ENCODE measurements around the gene ACOT13. TPM values are rescaled to one million over a fixed set of nuclear protein-coding genes. Genes with fewer than 3 reads are reported as not detected.
"Not testable (repeated sequence)": the region's sequence is repeated elsewhere in the genome, so short reads cannot be mapped to it uniquely, and the experiment has no call there.

The ACOT13 gene
- total and polyA plus RNA-seq, 2 of the 4 experiments (the other 2 are of a cell fraction) = 3.6 to 25.7 TPM

DNA sequence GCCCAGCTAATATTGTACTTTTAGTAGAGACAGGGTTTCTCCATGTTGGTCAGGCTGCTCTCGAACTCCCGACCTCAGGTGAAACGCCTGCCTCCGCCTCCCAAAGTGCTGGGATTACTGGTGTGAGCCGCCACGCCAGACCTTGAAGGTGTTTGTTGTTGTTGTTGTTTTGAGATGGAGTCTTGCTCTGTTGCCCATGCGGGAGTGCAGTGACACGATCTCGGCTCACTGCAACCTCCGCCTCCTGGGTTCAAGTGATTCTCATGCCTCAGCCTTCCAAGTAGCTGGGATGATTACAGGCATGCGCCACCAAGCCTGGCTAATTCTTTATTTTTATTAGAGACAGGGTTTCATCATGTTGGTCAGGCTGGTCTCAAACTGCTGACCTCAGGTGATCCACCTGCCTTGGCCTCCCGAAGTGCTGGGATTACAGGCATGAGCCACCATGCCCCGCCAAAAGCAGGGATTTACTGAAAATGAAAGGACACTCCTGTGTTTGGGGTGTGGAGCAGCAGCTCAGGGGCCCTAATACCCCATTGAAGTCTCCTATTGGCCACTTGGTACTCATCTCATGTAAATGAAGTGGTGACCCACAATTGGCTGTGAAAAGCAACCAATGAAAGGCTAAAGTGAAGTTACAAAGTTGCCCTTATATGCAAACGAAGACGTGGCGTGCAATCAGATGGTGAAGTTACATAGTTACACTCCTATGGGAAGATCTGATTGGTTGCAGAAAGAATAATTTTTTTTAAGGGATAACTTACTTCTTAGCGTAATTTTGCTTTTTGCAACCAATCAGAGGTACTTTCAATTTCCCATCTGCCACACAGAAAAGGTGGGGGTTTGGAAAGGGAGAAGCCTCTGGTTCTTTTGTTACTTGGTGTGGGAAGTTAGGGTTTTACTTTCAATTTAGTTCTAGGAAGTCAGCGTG, 1.5 kb downstream of the ACOT13 start:
- H3K27me3 ChIP-seq (ENCODE audit: control insufficient read depth, insufficient read depth, low read length); H3K9ac ChIP-seq (ENCODE audit: low read depth, low read length); intact Hi-C loops (cut with micrococcal nuclease); H2BK15ac ChIP-seq (ENCODE audit: low read depth, low read length); DNase-seq; H4K91ac ChIP-seq (ENCODE audit: insufficient read depth, low read depth, low read length); H2BK5ac ChIP-seq (ENCODE audit: low read depth, low read length, poor library complexity, severe bottlenecking); H3K4me1 ChIP-seq (ENCODE audit: control insufficient read depth, insufficient read depth, low read length); H3K9me1 ChIP-seq (ENCODE audit: insufficient read depth, low read length); H3K18ac ChIP-seq (ENCODE audit: low read depth, low read length); H3K4me3 ChIP-seq (ENCODE audit: insufficient read depth, low read depth, low read length); H4K20me1 ChIP-seq (ENCODE audit: insufficient read depth, low read length); H2BK120ac ChIP-seq (ENCODE audit: low read depth, low read length); H3K4ac ChIP-seq (ENCODE audit: low read depth, low read length); H2BK20ac ChIP-seq (ENCODE audit: low read depth, low read length); H2AK9ac ChIP-seq (replicated peaks; ENCODE audit: low read depth, low read length, poor library complexity); dilution Hi-C loops (cut with HindIII; ENCODE audit: low sequenced_read_pairs, unreplicated experiment); H3K23ac ChIP-seq (ENCODE audit: low read depth, low read length); H3K14ac ChIP-seq (replicated peaks; ENCODE audit: low read depth, low read length); H4K8ac ChIP-seq (ENCODE audit: low read depth in 2 of 2, low read length in 2 of 2); H2AFZ ChIP-seq (replicated peaks; ENCODE audit: low read length, poor library complexity); in situ Hi-C loops (cut with MboI; ENCODE audit: low sequenced_read_pairs); H3K27ac ChIP-seq (ENCODE audit: insufficient read depth, low read length); ATAC-seq (ENCODE audit: low read depth); H4K5ac ChIP-seq (ENCODE audit: low read depth, low read length); H3K56ac ChIP-seq (ENCODE audit: extremely low read depth, insufficient read depth, low read length); H3K9me3 ChIP-seq (ENCODE audit: control insufficient read depth, insufficient read depth, low read length); BruUV-seq (replicated peaks); H2AK5ac ChIP-seq (ENCODE audit: low read depth, low read length); H3K36me3 ChIP-seq (ENCODE audit: control insufficient read depth, insufficient read depth, low read length); H3K4me2 ChIP-seq (ENCODE audit: low read depth, low read length): not testable (repeated sequence)
- ChIA-PET CTCF (interaction anchor here (1.0 kb wide), 1 partner anchor 122 kb away, joined by 3 read pairs; no protein-coding TSS in a partner anchor), POLR2A (ENCODE audit: unreplicated experiment) (interaction anchor here (0.6 kb wide), 1 partner anchor 130 kb away, joined by 3 read pairs; no protein-coding TSS in a partner anchor)
- 60% methylated on average over 2 of the region's 18 CpGs; no CpG with 5 or more reads in 1 of the 2 experiments for WGBS, 2 experiments (ENCODE audit: extremely low coverage in 2 of 2, insufficient read length in 1 of 2)
- H3K79me1 ChIP-seq (ENCODE audit: low read depth in 1 of 2, low read length in 2 of 2) = peaks cover 11 to 40% of the 10 kb centered on the region in 2 experiments; a peak in 3 of 4 replicates
